HUDEP-2 (cell line): ENCODE data around the gene CRABP2.

Experiments used
- DNase-seq, 76 experiments: peaks; one replicate each; lab custom pipeline; 2025; ENCODE audit not compliant: unreplicated experiment in 76 of 76; lab: John Stamatoyannopoulos, UW

Gene CRABP2

DNA sequence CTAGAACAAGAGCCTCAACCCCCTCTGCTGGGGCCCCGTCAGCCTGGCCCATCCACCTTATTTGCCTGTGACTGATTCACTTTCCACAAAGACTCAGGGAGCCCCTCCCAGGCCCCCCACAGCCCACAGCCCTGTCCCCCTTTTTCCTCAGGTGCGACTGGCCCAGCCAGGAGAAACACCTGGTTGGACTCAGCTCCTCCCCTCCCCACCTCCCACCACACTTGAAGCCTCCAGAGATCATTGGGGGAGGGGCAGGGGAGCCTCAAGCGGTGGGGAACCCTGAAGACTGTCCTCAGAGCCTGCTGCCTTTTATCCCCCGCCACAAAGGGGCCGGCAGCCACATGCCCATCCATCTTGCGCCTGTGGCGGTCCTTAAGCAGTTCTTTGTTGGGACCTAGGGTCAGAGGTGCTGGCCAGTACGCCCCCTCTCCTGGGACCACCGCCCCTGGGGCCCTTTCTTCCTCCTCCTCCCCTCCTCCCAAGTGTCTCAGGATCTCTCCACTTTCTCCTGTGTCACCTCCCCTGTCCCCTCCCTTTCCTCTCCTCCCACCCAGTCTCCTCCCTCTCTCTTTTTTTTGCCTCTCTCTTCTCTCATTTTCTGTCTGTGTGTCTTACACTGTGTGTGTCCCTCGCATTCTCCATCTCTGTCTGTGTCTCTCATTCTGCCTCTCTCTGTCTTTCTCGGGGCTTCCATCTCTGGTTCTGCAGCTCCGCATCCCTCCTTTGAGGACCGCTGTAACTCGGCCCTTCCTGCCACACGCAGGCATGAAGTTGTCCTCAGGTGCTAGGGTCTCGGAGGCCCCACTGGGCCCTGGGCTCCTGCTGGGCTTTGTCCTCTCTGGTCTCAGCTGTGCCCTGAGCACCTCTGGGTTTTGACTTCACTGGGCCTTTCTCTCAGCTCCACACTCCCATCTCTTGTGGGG, 12.2 kb downstream of the CRABP2 start:
- DNase-seq = peak in 7 of 76 experiments; percentile 12 to 27 (median 18)

DNA sequence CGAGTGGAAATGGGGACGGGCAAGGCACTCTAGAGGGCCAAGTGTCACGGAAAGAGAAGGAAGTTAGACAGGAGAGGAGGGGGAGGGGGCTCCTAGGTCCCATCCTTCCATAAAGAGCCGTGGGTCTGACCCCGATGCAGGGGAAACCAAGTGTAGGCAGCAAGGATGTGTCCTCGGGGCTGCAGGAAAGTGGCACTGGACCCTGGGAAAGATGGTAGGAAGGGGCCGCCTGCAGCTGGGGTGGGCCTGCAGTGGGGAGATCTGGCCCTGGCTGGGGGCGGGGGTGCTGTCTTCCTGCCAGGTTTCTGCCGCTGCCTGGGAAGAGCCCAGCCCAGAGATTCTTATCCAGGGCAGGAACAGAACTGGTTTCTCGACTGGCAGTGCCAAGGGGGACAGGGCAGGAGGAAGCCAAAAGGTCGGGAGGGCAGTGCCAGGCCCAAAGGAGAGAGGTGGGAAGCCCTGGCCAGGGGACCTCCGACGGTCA, 12.9 kb downstream of the CRABP2 start:
- no peak for DNase-seq

DNA sequence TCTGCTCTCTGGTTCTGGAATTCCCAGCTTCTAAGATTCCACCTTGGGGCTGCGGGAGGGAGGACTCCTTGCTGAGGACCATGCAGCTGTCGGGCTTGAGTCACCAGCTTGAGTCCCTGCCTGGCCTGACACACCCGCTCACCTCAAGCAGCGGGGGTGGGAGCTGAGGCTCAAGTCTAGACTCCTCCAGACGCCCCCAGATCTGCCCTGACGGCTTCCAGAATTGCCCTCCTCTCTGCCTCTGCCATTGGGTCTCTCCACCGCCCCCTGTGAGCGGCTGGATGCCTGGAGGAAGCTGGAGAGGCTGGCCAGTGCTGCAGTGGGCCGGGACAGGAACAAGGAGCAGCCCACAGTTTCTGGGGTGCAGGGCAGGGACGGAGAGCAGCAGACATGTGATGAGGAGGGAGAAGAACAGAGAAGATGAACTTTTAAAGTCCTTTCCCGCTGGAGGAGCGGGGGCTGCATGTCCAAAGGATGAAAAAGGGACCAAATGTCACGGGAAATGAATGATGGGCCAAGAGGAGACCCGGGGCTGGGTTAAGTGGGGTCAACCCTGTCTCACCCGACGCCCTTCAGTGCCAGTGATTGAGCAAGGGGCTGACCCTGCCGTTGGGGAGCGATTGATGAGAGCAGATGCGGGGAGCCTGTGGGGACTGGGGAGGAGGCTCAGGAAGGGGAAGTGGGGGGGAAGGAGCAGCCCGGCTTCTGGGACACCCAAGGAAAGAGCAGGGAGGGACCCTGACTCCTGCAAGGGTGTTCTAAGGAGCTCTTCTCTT, 13.5 kb downstream of the CRABP2 start:
- DNase-seq = peak in 3 of 76 experiments; percentile 8 to 20 (median 10)

DNA sequence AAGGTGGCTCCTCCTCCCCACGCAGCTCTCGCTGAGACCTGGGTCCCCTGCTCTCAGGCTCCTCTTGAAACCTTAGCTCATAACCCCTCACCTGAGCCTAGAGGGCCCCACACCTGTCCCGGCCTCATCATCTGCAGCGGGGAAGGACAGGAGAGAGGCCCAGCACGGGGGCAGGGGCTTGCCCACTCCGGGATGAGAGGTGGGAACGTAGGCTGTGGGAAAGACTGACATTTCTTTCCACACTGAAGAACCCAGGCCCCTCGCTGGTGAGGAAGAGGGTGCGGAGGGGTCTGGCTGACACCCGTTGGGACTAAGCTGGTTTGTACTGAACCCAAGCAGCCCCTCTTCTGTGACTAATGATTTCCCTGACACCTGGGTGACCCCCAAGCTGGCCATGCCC, 14.2 kb downstream of the CRABP2 start:
- no peak for DNase-seq

DNA sequence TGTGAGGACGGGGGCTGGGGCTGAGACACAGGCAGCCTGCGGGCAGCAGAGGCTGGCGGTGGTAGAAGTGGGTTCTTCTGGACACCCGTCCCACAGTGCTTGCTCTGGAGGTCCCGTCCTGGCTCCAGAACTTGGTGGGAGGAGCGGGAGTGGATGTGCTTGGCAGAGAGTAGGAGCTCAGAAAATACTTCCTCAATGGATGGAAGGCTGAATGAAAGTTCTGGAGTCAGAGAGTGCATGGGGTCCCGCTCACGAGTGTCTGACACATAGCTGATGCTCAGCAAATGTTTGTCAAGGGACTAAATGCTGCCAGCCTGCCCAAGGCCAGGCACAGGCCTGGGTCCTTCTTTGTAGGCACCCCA, 14.7 kb downstream of the CRABP2 start:
- DNase-seq = no peak

DNA sequence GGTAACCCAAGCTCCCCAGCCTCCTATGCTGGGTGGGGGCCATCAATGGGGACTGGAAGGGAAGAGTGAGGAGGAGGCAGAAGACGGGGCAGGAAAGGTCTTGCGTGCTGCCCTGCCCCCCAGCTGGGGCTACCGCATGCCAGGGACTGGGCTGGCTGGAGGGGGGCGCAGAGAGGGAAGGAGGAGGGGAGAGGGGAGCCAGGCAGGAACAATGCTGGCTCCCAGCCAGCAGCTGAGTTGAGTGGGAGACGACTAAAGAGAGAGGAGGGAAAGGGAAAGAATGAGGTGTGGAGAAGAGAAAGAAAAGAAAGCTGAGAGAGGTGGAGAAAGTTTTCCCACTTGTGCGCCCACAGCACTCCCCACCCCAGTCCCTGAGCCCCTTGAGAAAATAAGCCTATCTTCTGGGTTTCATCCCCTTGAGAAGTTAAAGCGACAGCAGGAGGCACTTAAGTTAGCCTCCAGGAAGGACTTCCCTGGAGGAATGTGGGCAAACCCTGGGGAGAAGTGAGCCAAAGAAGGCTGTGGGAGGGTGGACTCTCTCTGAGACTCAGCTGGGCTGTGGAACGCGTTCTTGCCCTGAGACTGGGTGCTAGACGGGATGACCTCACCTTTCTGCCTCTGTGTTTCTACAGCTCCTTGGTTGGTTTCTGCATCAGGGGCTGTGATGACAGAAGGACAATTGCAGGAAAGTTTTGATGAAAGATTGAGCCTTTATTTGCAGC, 15.3 kb downstream of the CRABP2 start:
- no peak for DNase-seq

DNA sequence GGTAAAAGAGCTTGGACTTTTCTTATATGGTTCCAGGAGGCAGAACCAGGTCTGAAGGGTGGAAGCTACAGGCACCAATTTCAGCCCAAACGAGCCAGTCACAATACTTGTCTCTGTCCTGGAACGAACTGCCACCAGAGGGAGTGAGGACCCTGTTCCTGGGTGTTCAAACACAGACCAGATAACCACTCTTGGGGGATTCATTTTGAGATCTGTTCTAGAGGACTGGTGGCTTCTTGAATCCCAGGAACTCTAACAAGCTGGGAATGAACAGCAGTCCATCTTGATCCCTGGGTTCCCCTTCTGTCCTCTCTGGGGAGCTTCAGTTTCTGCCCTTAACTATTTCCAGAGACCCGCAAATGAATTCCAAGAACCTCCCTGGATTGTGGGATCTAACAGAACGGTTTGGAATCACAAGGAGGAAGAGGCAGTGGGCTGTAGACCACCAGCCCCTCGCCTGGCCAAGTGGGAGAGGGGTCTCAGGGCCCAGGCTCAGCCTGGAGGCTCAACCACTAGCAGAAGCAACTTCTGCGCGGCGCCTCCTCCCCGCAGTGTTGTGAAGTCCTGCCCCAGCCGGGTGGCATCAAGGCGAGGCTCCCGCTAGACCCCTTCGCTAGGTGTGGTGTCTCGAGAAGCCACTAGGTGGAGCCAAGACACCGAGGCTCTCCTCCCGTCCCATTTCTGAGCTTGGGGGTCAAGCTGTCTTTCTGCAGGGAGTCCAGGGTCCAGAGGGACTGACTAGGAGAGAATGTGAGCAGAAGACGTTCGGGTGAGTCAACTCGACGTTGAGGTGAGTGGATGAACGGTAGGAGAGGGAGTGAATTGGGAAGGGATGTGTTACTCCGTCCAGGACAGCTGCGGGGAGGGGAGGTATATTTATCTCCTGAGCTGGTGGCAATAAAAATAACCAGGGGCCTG, 16.1 kb downstream of the CRABP2 start:
- DNase-seq = peak in 68 of 76 experiments; percentile 10 to 83 (median 61)

DNA sequence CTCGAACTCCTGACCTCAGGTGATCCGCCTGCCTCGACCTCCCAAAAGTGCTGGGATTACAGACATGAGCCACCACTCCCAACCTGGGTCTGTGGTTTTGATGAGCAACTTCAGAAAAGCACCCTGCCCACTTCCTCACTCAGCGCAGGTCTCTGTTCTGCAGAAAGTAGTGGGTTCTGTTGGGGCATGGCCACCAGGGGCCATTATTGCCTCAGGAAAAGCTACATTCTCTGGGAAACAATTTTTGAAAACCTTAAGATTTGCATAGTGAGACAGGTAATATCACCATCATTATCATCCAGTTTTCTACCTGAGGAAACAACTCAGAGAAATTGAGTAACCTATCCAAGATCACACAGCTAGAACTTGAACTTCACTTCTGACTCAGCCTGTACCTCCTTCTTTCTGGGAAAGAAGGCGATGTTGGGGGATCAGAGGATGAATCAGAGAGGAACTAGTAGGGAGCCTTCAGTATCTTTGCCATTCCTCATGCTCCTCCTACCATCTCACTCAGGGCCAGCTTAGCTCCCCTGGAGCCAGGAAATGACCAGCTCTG, 21.1 kb downstream of the CRABP2 start:
- no peak for DNase-seq

DNA sequence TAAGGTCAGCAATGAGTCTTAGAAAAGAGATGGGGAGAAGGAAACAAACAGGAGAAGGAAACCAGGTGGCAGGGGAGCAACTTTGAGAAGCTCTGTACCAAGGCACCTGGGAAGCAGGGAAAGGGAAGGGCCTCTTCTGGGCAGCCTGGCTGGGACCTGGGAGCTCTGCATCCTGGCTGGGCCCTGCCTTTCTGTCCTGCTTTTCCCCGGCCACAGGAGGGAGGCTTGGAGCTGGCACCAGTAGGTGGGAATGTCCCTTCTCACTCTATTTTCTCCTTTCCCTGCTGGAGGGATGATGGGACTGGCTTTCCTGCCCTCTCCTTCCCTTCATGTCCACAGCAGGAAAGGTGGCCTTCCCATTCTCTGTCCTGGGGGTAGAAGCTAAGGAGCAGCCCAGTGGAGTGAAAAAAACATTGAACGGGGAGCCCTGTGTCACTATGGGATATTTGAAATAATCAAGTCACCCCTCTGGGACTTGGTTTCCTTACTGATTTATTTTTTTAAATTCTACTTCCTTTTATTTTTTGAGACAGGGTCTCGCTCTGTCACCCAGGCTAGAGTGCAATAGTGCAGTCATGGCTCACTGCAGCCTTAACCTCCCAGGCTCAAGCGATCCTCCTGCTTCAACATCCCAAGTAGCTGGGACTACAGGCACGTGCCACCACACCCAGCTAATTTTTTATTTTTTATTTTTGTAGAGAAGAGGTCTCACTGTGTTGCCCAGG, 23.1 kb downstream of the CRABP2 start:
- DNase-seq = no peak

DNA sequence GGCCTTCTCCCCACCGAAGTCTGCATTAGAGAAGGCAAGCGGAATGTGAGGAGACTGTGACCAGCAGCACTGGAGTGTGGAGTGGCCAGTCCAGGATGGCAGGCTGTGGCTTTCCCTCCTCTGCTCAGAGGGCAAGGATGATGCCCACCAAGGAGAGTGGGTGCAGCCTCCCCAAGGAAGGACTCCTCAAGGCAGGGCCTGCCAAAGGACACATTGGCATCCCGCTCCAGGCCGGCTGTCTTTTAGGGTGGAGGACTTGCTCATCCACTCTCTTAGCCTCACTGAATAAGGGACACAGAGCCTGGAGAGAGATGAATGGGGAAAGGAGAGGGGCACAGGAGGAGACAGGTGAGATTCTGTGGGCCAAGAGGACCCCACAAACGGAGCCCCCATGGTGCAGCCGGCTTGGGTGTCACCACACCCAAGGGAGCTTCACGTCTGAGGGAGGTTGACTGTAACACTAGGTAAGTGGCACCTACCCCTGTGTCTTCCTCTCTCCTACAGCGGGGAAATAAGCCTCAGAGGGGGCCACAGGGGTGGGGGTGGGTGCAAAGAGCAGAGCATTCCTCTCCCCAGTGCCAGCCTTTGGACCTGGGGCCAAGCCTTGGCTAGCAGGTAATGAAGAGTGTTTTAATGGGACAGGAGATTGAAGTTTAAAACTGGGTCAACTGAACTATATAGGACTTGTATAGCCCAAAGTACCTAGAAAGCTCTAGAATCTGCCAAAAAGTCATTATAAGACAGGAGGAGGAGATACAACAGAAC, 24.0 kb downstream of the CRABP2 start:
- DNase-seq = no peak

DNA sequence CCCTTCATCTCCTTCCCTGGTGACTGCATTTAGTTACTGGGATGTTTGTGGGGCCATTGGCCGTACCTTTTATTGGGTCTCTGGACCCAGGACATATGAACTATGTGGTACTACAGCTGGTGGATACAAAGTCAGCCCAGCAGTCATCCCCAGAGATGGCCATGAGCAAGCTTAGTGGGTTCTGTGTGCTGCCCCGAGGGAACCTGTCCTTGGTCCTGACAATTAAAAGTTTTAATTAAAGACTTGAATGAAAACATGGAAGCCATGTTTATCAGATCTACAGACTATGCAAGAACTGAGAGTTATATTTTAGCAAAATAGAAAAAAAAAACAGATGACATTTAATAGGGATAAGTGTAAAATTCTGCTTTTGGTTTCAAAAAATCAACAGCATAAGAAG, 25.3 kb downstream of the CRABP2 start:
- no peak for DNase-seq

DNA sequence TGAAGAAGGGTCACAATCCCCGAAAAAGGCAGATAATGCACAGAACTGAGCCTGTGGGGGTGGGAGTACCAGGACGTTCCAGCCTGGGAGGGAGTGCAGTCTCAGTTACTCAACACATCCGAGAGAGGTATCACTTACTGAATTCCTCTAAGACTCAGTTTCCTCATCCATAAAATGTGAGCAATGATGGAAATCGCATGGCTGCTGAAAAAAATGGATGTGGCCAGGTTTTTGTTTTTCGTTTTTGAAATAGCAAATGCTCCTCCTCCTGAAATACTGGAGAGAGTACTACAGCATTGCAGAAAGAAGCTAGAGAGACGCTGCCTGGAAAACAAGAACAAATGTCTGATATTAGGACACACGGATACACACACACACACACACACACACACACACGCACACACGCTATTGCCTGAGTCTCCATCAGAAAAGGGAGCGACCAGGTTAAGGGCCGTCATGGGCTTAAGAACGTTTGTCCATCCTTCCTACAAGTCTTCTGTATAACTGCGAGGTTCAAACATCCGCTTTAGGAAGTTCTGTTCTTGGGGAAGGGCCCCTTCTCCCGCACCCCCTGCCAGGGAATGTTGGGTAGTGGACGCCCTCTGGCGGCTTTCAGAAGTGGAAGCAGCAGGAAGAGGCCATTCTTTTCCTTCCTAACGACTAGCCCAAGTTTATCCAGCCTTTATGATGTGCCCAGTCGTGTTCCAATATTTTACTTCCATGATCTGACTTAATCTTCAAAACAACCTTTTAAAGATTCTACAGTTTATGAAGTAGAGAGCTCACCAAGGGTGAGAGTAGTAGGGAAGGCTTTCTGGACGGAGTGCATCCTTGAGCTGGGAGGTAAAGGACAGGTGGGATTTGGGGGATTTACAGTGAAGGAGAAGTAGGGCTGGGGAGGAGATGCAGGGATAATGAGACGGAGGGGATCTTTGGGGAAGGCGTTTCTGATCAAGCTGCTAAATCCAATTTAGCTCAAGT, 27.5 kb downstream of the CRABP2 start:
- DNase-seq = peak in 11 of 76 experiments; percentile 10 to 38 (median 23)

DNA sequence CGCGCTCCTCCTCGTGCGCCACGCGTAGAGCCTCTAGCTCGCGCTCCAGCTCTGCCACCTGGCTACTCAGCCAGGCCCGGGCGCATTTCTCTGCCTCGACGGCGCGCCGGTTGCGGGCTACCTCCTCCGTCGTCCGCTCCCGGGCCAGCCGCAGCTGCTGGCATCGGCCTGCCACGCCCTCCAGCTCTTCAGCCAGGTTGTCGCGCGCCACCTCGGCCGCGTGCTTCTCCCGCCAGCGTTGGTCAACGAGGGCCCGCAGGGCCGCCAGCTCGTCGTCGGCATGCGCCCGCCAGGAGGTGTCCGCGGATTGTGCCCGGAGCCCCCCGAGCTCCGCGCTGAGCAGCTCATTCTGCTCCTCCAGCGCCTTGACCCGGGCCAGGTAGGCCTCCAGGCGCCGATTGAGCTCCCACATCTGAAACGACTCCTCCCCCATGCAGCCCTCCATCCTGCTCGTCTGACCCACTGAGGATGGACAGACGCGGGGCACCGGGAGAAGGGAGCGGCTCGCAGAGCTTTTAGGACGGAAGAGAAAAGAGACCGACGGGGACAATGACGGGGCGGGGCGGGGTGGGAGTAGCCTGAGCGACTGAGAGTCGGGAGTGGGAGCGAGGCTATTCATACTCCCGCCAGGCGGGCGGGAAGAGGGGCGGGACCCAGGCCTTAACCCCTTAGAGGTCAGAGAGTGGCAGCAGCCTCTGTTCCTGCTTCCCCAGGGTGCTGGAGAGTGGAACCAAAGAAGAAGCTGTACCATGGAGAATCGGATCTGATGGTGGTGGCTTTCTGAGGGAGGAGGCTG, 28.4 kb downstream of the CRABP2 start, which contains the start of gene NES:
NES (minus strand) TSS at position 588 of the 796 bp plus-strand sequence; CDS start at position 445, 143 bp downstream.
- peak in 1 of 76 experiments; percentile 12 for DNase-seq

DNA sequence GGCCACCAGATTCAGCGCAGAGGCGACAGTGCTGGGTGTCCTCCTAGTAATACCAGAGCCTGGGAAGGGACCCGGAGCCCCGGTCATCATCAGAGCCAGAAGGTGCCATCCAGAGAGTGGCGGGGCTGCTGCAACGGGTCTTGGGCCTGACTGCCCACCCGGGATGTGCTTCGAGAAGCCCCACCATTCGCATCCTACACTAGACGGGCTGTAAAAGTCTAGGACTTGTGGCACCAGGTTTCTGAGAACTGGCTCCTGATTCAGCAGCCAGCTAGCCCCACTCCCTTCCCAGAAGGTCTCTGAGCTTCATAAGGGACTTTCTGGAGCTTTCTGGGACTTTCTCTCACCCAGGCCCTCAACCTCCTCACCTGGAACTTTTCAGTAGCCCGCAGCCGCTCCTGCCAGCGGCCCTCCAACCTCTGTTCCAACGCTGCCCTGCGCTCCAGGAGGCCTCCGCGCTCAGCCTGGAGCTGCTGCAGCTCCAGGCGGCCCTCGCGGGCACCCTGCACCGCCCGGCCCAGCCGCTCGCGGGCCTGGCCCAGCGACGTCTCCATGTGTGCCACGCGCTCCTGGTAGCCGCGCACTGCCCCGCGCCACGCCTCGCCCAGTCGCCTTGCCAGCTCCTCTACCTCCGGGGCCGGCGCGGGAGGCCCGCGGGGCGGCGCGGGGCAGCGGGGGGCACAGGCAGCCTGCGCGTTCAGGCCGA, 29.1 kb downstream of the CRABP2 start:
- no peak for DNase-seq
